Heart right ventricle (tissue), 16 donors: ENCODE measurements around the gene ABAT. TPM values are rescaled to one million over a fixed set of nuclear protein-coding genes. Genes with fewer than 3 reads are reported as not detected.
"Not testable (repeated sequence)": the region's sequence is repeated elsewhere in the genome, so short reads cannot be mapped to it uniquely, and the experiment has no call there.

ENCODE experiments used
- ATAC-seq, 8 donors: fragments of 200-7000 bp; cut with Tn5 transposase; one replicate each; pipeline ENCODE4 v1.9.1; 2020; ENCODE audit warnings: mild to moderate bottlenecking in 8 of 8, moderate library complexity in 8 of 8, moderate number of reproducible peaks in 1 of 8
- DNase-seq, 2 donors: peaks; one replicate each; pipeline ENCODE4 v3.0.0-alpha.2; 2020
- H3K27ac ChIP-seq, 10 donors: fragments of 200-600 bp; sonication (generic) in 2 of 10; one replicate each; pipeline versions ENCODE4 v1.5.0 to v1.8.0; 2020 to 2022; ENCODE audit warnings: mild to moderate bottlenecking in 3 of 10
- H3K27me3 ChIP-seq, 7 donors: fragments of 200-600 bp; one replicate each; pipeline ENCODE4 v1.8.0; 2021 to 2022; ENCODE audit warnings: mild to moderate bottlenecking in 2 of 7
- H3K36me3 ChIP-seq, 9 donors: fragments of 200-600 bp; sonication (generic) in 1 of 9; one replicate each; pipeline versions ENCODE4 v1.5.0 to v1.8.0; 2020 to 2022; ENCODE audit warnings: mild to moderate bottlenecking in 2 of 9
- H3K4me1 ChIP-seq, 9 donors: fragments of 200-600 bp; sonication (generic) in 1 of 9; one replicate each; pipeline versions ENCODE4 v1.5.0 to v1.8.0; 2020 to 2022; ENCODE audit warnings: mild to moderate bottlenecking in 4 of 9
- H3K4me3 ChIP-seq, 10 donors: fragments of 200-600 bp; sonication (generic) in 2 of 10; one replicate each; pipeline versions ENCODE4 v1.5.0 to v1.8.0; 2020 to 2022; ENCODE audit warnings: mild to moderate bottlenecking in 7 of 10, moderate library complexity in 2 of 10
- H3K9me3 ChIP-seq, 11 donors: fragments of 200-600 bp in 10 of 11; sonication (generic) in 2 of 11; one replicate each; pipeline versions ENCODE4 v1.5.0 to v1.8.0; 2013 to 2022; ENCODE audit warnings: mild to moderate bottlenecking in 2 of 11, control low read depth in 1 of 11, moderate library complexity in 1 of 11
- CTCF ChIP-seq, 9 donors: fragments of 200-600 bp; sonication (generic) in 2 of 9; IDR thresholded peaks; one replicate each; pipeline versions ENCODE4 v1.5.0 to v1.8.0; 2021 to 2022; ENCODE audit warnings: antibody characterized with exemption in 9 of 9, mild to moderate bottlenecking in 5 of 9, moderate library complexity in 1 of 9
- WGBS, 2 donors: extraction: QIAGEN DNeasy Blood & Tissue Kit; methylation state at CpG; one replicate each; pipeline ENCODE4 v1.1.7; 2013; ENCODE audit warnings: inconsistent platforms in 1 of 2; 5-methylcytosine and 5-hydroxymethylcytosine counted together
- intact Hi-C, 10 donors: fragments of 100-400 bp; cut with DNase I; formaldehyde crosslinking; loops; one replicate each; pipeline versions ENCODE4 v1.11.1 to v1.14.2; 2022
- polyA plus RNA-seq, 2 donors: library from polyadenylated mRNA; stranded (reverse); fragments of 200-250 nt; gene quantifications; one replicate each; pipeline ENCODE4 v1.2.3, GENCODE V29; 2013
- total RNA-seq, 10 donors: library from RNA; stranded (reverse); fragmentation: NEBNext Ultra II Directional in 3 of 10; extraction: Animal tissue kit (Norgen Biotek cat#: 25700) in 3 of 10; gene quantifications; one replicate each; pipeline versions ENCODE4 v1.2.1 to v1.2.4, GENCODE V29; 2021 to 2023
- donor health status: Arrhythmogenic right ventricular cardiomyopathy.
- donor health status: ischemic (EF 13 %, LVEDD 7.1; RV severe dilation, severe dysfunction).
- donor health status: healthy with polysubstance abuse.
- donor health status: DM: no; HTN: yes; CAD: no.
- donor health status: DM: no; HTN: no; CAD: no.
- donor health status: ischemic (EF 25% LVEDD 6.9; RV normal size, moderate dysfunction).
- donor health status: ischemic (EF 25% LVEDD 5.7; RV mildly dilated, moderate dysfunction).
- donor health status: healthy.
- donor health status: DM: yes; HTN: yes; CAD: no.
- donor health status: Ischemic cardiomyopathy.
- donor health status: ischemic (EF 35%, LVEDD 5.7; RV mildly dilated, moderate dysfunction).
- donor health status: nonischemic (EF 11% LVEDD 7.7; RV severe dilation, severe dysfunction).
- donor health status: DM: yes; HTN: yes; CAD: no.
- donor health status: PGD.
- donor health status: ischemic (EF 29% LVEDD 5.4; RV normal size, mild dysfunction).
- donor health status: nonischemic (EF 23%, LVEDD 6.1; RV moderate dilation, normal function).

ABAT gene
- total and polyA plus RNA-seq, 12 donors, result 2.2 to 35.9 (median 14.0) TPM

- WGBS, 2 donors, result 75 to 79% methylated on average over 13 of the region's 13 CpGs
- no peaks in the 10 kb centered on the region for H3K27me3 ChIP-seq
- peak overlapping the region in 8 of 10 donors; percentile 9 to 79 (median 55) for H3K27ac ChIP-seq
- no peak for TF ChIP-seq CTCF (IDR thresholded peaks at IDR 0.05)
- H3K36me3 ChIP-seq, result no peaks in the 10 kb centered on the region
- peaks cover 0 to 28% (median 20%) of the 10 kb centered on the region in 9 donors for H3K4me1 ChIP-seq
- peak in 5 of 8 donors; percentile 13 to 36 (median 31) for ATAC-seq
- intact Hi-C loops, result loop anchor here in 2 of 10 donors (10.0 kb wide), 1 partner anchor 55 kb away; no protein-coding TSS in a partner anchor
- H3K9me3 ChIP-seq, result peaks cover 0 to 6% (median 0%) of the 10 kb centered on the region in 11 donors
- no peak for DNase-seq
- no peak overlapping the region for H3K4me3 ChIP-seq
Measured at GRCh38 chr16:8739989-8740704, 65.7 kb downstream of the ABAT start.

- TF ChIP-seq CTCF (IDR thresholded peaks at IDR 0.05), result no peak
- peak overlapping the region in 8 of 10 donors; percentile 9 to 79 (median 55) for H3K27ac ChIP-seq
- peak in 1 of 2 donors; percentile 37 for DNase-seq
- intact Hi-C loops, result loop anchor here in 1 of 10 donors (10.0 kb wide), 1 partner anchor 56 kb away; no protein-coding TSS in a partner anchor
- ATAC-seq, result peak in 7 of 8 donors; percentile 77 to 96 (median 92)
- 34 to 41% methylated on average over 6 of the region's 6 CpGs for WGBS, 2 donors
- H3K4me3 ChIP-seq, result no peak overlapping the region
- no peaks in the 10 kb centered on the region for H3K27me3 ChIP-seq
- H3K4me1 ChIP-seq, result peaks cover 0 to 28% (median 20%) of the 10 kb centered on the region in 9 donors
- H3K9me3 ChIP-seq, result peaks cover 0 to 6% (median 0%) of the 10 kb centered on the region in 11 donors
- H3K36me3 ChIP-seq, result no peaks in the 10 kb centered on the region
Measured at GRCh38 chr16:8740775-8741355, 66.4 kb downstream of the ABAT start.

GRCh38 chr16:8741636-8742035, 67.2 kb downstream of the ABAT start:
- no peak for TF ChIP-seq CTCF (IDR thresholded peaks at IDR 0.05)
- 82 to 94% methylated on average over 2 of the region's 2 CpGs for WGBS, 2 donors
- Histone ChIP-seq H3K4me1 (peaks cover 0 to 28% (median 20%) of the 10 kb centered on the region in 9 donors), H3K36me3 (no peaks in the 10 kb centered on the region), H3K9me3 (peaks cover 0 to 6% (median 0%) of the 10 kb centered on the region in 11 donors), H3K27ac (peak overlapping the region in 8 of 10 donors; percentile 9 to 79 (median 48)), H3K4me3 (no peak overlapping the region), H3K27me3 (no peaks in the 10 kb centered on the region)
- ATAC-seq (no peak), DNase-seq (no peak)
- intact Hi-C loops, result loop anchor here in 1 of 10 donors (10.0 kb wide), 1 partner anchor 57 kb away; no protein-coding TSS in a partner anchor

- Histone ChIP-seq H3K27ac (peak overlapping the region in 5 of 10 donors; percentile 21 to 66 (median 62)), H3K9me3 (peaks cover 0 to 6% (median 0%) of the 10 kb centered on the region in 11 donors), H3K36me3 (no peaks in the 10 kb centered on the region), H3K27me3 (no peaks in the 10 kb centered on the region), H3K4me1 (peaks cover 0 to 28% (median 20%) of the 10 kb centered on the region in 9 donors), H3K4me3 (peak overlapping the region in 1 of 10 donors; percentile 20)
- DNase-seq (no peak), ATAC-seq (peak in 6 of 8 donors; percentile 20 to 66 (median 53))
- intact Hi-C loops, result loop anchor here in 1 of 10 donors (10.0 kb wide), 1 partner anchor 57 kb away; no protein-coding TSS in a partner anchor
- no peak for TF ChIP-seq CTCF (IDR thresholded peaks at IDR 0.05)
- WGBS, 2 donors, result 17 to 39% methylated on average over 8 of the region's 8 CpGs
Measured at GRCh38 chr16:8742068-8742467, 67.7 kb downstream of the ABAT start.

GRCh38 chr16:8748944-8749343, 74.5 kb downstream of the ABAT start:
- H3K27me3 ChIP-seq, H3K9me3 ChIP-seq, ATAC-seq, H3K4me3 ChIP-seq, H3K36me3 ChIP-seq, H3K27ac ChIP-seq, DNase-seq: not testable (repeated sequence)
- WGBS, 2 donors, result 94 to 96% methylated on average over 9 of the region's 9 CpGs
- peaks cover 0 to 14% (median 6%) of the 10 kb centered on the region in 9 donors for H3K4me1 ChIP-seq
- intact Hi-C loops, result loop anchor here in 1 of 10 donors (10.0 kb wide), 1 partner anchor 64 kb away; no protein-coding TSS in a partner anchor
